GM12872 (cell line): ENCODE measurements around the gene FYN.

Experiments used
- TF ChIP-seq, protein P1 (sequence below): IDR thresholded peaks from 3 replicates; pipeline ENCODE4 v1.5.1; 2011; ENCODE audit warnings: low read depth, mild to moderate bottlenecking, low read length, moderate library complexity; ENCODE audit not compliant: insufficient read depth

Gene FYN

DNA sequence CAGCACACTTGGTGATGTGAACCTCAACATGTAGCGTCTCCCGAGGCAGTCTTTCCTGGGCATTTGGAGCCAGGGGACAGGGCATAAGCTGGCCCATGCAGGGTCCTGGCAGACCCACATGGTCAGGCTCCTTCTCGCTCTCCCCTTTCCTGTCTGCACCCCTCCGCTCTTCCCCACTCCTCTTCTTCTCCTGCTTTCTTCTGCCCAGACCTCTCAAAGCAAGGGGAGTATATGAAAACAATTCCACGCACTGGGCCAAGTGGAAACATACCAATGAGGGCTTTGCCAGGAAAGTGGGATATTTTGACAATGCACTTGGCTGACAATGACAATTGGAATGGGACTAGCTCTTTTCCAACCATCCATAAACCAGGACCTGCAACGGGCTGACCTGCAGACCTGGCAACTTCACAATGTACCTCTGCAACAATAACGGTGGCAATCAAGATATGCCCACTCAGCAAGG, 208.7 kb downstream of the FYN start:
- TF ChIP-seq, protein P1, sequence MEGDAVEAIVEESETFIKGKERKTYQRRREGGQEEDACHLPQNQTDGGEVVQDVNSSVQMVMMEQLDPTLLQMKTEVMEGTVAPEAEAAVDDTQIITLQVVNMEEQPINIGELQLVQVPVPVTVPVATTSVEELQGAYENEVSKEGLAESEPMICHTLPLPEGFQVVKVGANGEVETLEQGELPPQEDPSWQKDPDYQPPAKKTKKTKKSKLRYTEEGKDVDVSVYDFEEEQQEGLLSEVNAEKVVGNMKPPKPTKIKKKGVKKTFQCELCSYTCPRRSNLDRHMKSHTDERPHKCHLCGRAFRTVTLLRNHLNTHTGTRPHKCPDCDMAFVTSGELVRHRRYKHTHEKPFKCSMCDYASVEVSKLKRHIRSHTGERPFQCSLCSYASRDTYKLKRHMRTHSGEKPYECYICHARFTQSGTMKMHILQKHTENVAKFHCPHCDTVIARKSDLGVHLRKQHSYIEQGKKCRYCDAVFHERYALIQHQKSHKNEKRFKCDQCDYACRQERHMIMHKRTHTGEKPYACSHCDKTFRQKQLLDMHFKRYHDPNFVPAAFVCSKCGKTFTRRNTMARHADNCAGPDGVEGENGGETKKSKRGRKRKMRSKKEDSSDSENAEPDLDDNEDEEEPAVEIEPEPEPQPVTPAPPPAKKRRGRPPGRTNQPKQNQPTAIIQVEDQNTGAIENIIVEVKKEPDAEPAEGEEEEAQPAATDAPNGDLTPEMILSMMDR: no peak

DNA sequence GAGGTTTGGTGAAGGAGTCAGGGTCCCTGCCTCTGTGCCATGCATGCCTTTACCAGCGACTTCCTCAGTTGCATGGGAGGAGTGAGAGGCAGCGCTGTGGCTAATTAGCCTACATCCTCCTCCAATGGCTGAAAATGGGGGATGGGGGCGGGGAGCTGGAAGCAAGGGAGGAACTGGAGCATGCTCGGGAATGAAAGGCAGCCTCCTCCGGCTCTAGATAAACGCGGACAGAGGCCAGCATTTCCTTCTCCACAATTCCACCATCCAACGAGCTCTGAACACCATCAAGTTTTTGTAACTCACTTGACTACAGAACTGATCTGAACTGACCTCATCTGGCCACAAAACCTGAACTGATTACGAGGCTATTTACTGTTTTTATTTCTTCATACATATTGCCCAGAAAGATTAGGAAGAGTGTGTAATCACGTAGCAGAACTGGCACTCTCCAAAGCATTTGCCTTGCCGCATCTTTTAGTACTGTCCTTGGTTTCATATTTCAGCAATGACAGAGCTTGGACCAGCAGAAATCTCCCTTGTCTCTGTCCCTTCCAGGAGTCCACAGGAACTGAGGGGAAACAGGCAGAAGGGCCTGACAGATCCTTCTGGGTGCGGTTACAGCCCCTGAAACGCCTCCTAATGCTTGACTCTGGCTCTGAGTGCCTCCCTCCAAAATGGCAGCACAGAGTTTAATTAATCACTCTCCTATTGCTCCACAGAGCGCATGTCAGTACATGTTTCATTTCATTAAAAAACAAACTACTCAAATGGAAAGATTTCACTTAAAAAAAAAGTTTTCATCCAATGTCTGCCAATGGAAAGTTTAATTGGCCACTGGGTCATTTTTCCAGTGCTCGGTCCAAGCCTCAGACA, 209.3 kb downstream of the FYN start:
- TF ChIP-seq, protein P1: no peak

DNA sequence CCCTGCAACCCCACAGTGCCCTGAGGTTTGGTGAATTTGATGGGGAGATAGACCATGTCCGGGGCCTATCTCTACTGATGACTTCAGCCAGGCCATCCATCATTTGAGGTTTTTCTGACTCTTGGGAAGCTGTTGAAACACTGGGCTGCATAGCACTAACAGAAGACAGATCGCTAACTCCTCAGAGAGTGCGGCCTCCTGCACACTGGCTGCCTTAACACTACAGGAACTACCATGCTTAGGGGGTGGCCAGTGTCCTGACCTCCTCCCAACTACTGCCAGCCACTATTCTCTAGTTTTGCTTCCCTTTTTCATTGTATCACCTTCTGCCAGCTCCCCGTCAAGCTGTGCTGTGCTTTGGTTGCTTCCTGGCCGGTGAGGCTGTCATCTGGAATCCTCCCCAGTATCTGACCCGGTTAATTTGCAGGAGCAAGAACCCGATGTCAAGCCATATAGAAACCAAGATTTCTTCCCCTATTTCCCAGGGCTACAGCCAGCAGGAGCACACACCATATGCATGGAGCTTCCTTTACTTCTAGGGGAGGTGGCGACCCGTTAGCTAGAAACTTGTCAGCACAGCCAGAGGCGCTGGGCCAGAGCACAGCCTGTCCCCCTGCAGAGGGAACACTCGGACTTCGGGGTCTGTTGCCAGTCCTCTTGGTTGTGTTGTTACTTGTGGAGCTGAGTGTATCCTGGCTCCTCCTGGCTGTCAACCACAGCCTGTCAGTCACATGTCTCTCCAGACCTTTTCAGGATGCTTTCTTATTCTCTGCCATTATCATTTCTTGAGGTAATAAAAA, 210.3 kb downstream of the FYN start:
- TF ChIP-seq, protein P1: no peak

DNA sequence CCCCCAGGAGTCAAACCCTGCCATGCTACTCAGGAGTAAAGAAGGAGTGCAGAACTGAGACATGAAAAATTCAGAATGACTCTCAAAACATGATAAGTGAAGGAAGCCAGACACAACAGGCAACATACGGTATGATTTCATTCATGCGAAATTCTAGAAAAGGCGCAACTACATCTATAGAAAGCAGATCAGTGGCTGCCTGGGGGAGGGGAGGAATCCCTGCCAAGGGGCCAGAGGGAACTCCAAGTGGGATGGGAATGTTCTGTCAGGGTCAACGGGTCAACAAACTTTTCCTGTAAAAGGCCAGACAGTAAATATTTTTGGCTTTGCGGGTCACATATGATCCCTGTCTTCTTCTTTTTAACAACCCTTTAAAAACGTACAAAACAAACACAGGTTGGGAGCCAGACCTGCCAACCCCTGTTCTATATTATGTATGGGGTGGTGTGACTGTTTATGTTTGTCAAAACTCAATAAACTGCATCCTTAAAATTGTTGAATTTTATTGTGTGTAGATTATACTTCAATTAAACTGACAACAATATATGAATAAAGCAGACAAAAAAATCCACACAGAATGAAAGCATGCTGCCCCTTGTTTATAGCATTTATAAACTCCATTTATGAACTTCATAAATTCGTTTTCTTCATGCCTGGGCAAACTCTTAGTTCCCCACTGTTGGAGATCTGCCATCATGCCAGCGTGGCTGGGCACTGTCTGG, 211.0 kb downstream of the FYN start:
- TF ChIP-seq, protein P1: no peak

DNA sequence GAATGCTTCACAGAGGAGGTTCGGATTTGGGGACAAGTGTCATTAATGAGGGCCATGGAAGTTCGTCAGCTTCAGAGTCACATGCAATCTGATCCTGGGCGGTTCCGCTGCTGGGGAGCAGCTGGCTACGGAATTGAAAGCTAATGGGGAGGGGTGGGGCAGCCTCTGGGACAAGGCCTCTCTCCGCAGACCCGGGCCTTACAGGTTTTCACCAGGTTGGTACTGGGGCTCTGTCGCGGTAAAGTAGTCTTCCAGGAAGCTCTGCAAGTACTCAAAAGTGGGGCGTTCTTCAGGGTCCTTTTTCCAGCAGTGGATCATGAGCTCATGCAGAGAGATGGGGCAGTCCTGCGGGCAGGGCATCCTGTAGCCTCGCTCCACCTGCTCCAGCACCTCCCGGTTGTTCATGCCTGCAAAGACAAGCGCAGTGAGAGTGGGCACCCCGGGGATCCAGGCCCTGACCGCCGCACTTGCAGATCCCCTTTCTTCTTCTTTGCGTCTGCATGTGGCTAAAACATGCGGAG, 211.7 kb downstream of the FYN start:
- TF ChIP-seq, protein P1: no peak

DNA sequence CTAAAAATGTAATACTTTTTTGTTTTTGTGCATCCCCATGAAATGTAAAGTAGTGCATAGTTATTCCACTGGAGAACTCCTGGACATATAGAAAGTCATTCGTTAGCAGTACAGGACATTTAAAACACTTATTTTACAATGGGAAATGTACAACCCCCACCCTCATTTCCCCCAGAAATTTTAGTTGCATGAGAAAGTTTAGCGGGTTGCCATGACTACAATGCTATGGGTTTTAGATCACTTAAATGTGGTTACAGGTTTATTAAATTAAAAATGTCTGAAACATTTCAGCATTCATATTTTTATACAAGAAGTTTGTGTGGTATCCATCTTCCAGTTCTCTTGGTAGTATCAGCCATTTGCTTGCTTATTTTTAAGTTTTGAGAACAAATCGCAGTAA, 212.7 kb downstream of the FYN start:
- TF ChIP-seq, protein P1: no peak
